Neural cell (in vitro differentiated cells): ENCODE results near the gene HNRNPM. TPM values are rescaled to one million over a fixed set of nuclear protein-coding genes. Genes with fewer than 3 reads are reported as not detected.

Experiments
- H2AFZ ChIP-seq: fragments of 200-600, 300-800 bp; sonication (generic), shearing (Covaris generic); 2 replicates; pipeline ENCODE4 v1.6.0; 2014; ENCODE audit warnings: low read depth, mild to moderate bottlenecking, antibody characterized with exemption, low read length, moderate library complexity
- H3F3A ChIP-seq: fragments of 200-600 bp; shearing (Covaris generic); 2 replicates; pipeline ENCODE4 v1.6.1; 2016; ENCODE audit warnings: mild to moderate bottlenecking, moderate library complexity, mixed read lengths, antibody characterized with exemption, low read length; ENCODE audit not compliant: insufficient read depth, poor library complexity, severe bottlenecking
- H3K27ac ChIP-seq: fragments of 200-600, 300-800 bp; sonication (generic), shearing (Covaris generic); 2 replicates; pipeline ENCODE4 v1.5.1; 2014; ENCODE audit warnings: mild to moderate bottlenecking, low read length, moderate library complexity
- H3K27me3 ChIP-seq: fragments of 300-800, 200-600 bp; sonication (generic), shearing (Covaris generic); 2 replicates; pipeline ENCODE4 v1.6.0; 2014; ENCODE audit warnings: mild to moderate bottlenecking, low read depth, low read length, moderate library complexity; ENCODE audit not compliant: insufficient read depth
- H3K36me3 ChIP-seq: fragments of 300-800, 200-600 bp; sonication (generic), shearing (Covaris generic); 2 replicates; pipeline ENCODE4 v1.5.1; 2014; ENCODE audit warnings: mild to moderate bottlenecking, antibody characterized with exemption, low read length, moderate library complexity; ENCODE audit not compliant: insufficient read depth
- H3K4me2 ChIP-seq: fragments of 300-800, 200-600 bp; sonication (generic), shearing (Covaris generic); 2 replicates; pipeline ENCODE4 v1.6.0; 2014; ENCODE audit warnings: mild to moderate bottlenecking, low read length
- H3K4me3 ChIP-seq: fragments of 300-800, 200-600 bp; sonication (generic), shearing (Covaris generic); 2 replicates; pipeline ENCODE4 v1.5.1; 2014; ENCODE audit warnings: mild to moderate bottlenecking, low read length, moderate library complexity
- H3K79me2 ChIP-seq: fragments of 200-600 bp; shearing (Covaris generic); replicated peaks from 2 replicates; pipeline ENCODE4 v1.6.0; 2014; ENCODE audit warnings: mild to moderate bottlenecking, low read length, moderate library complexity; ENCODE audit not compliant: insufficient read depth
- H3K9ac ChIP-seq: fragments of 300-800, 200-600 bp; sonication (generic), shearing (Covaris generic); 2 replicates; pipeline ENCODE4 v1.6.1; 2016; ENCODE audit warnings: mild to moderate bottlenecking, low read length, mixed read lengths
- H3K9me2 ChIP-seq: fragments of 200-600 bp; shearing (Covaris generic); 2 replicates; pipeline ENCODE4 v1.6.1; 2016; ENCODE audit warnings: mild to moderate bottlenecking, low read length, mixed read lengths; ENCODE audit not compliant: insufficient read depth
- H3K9me3 ChIP-seq: fragments of 200-600, 300-800 bp; sonication (generic), shearing (Covaris generic); 2 replicates; pipeline ENCODE4 v1.6.1; 2016; ENCODE audit warnings: mild to moderate bottlenecking, mixed run types, low read length, moderate library complexity, mixed read lengths
- H4K20me1 ChIP-seq: fragments of 200-600 bp; shearing (Covaris generic); 2 replicates; pipeline ENCODE4 v1.6.1; 2016; ENCODE audit warnings: mild to moderate bottlenecking, mixed run types; ENCODE audit not compliant: insufficient read depth
- EP300 ChIP-seq: fragments of 450-650 bp; conservative IDR thresholded peaks from 2 replicates; pipeline ENCODE4 v1.6.1; 2014; ENCODE audit warnings: antibody characterized with exemption, mild to moderate bottlenecking, moderate library complexity; ENCODE audit not compliant: poor library complexity, severe bottlenecking
- EZH2 ChIP-seq: fragments of 200-600, 300-800 bp; shearing (Covaris generic), sonication (generic); IDR thresholded peaks from 2 replicates; pipeline ENCODE4 v1.6.1; 2014; ENCODE audit warnings: antibody characterized with exemption, low read length, borderline replicate concordance, mild to moderate bottlenecking; ENCODE audit not compliant: insufficient read depth, poor library complexity, severe bottlenecking
- MXI1 ChIP-seq: fragments of 450-650 bp; conservative IDR thresholded peaks from 2 replicates; pipeline ENCODE4 v1.6.1; 2014; ENCODE audit warnings: antibody characterized with exemption, mild to moderate bottlenecking; ENCODE audit not compliant: poor library complexity, severe bottlenecking
- POLR2AphosphoS5 ChIP-seq: IDR thresholded peaks from 2 replicates; pipeline ENCODE4 v1.6.1; 2012
- RAD21 ChIP-seq: fragments of 450-650 bp; conservative IDR thresholded peaks from 2 replicates; pipeline ENCODE4 v1.6.1; 2014; ENCODE audit warnings: antibody characterized with exemption, mild to moderate bottlenecking, moderate library complexity
- SMC3 ChIP-seq: fragments of 450-650 bp; conservative IDR thresholded peaks from 2 replicates; pipeline ENCODE4 v1.6.1; 2014; ENCODE audit warnings: antibody characterized with exemption, mild to moderate bottlenecking, moderate library complexity; ENCODE audit not compliant: poor library complexity
- TAF1 ChIP-seq: IDR thresholded peaks from 2 replicates; pipeline ENCODE4 v1.6.1; 2012; ENCODE audit warnings: low read depth
- polyA plus RNA-seq: library from polyadenylated mRNA; depleted of rRNA; stranded (reverse); fragments of >200 nt; gene quantifications from 2 replicates; pipeline ENCODE4 v1.2.3, GENCODE V29; 2014
- TF ChIP-seq, protein P1 (sequence below): IDR thresholded peaks from 2 replicates; pipeline ENCODE4 v1.6.1; 2012; ENCODE audit warnings: borderline replicate concordance
- TF ChIP-seq, protein P2 (sequence below): fragments of 450-650 bp; IDR thresholded peaks from 2 replicates; pipeline ENCODE4 v1.5.1; 2014; ENCODE audit warnings: antibody characterized with exemption, mild to moderate bottlenecking, moderate library complexity; ENCODE audit not compliant: poor library complexity, severe bottlenecking

HNRNPM gene
- polyA plus RNA-seq, 1 donor from 2014 or later, result 91.7 TPM

DNA sequence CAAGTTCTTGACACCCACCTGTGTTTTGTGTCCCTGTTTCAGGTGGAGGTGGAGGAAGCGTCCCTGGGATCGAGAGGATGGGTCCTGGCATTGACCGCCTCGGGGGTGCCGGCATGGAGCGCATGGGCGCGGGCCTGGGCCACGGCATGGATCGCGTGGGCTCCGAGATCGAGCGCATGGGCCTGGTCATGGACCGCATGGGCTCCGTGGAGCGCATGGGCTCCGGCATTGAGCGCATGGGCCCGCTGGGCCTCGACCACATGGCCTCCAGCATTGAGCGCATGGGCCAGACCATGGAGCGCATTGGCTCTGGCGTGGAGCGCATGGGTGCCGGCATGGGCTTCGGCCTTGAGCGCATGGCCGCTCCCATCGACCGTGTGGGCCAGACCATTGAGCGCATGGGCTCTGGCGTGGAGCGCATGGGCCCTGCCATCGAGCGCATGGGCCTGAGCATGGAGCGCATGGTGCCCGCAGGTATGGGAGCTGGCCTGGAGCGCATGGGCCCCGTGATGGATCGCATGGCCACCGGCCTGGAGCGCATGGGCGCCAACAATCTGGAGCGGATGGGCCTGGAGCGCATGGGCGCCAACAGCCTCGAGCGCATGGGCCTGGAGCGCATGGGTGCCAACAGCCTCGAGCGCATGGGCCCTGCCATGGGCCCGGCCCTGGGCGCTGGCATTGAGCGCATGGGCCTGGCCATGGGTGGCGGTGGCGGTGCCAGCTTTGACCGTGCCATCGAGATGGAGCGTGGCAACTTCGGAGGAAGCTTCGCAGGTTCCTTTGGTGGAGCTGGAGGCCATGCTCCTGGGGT is 41.0 kb downstream of the HNRNPM start:
- Histone ChIP-seq H3K36me3 (peaks cover 12% of the 10 kb centered on the region), H3K4me2 (no peak overlapping the region), H3K4me3 (no peak overlapping the region), H3K9ac (no peak overlapping the region), H3K27ac (no peak overlapping the region), H4K20me1 (peaks cover 12% of the 10 kb centered on the region), H3F3A (no peaks in the 10 kb centered on the region), H3K9me2 (no peaks in the 10 kb centered on the region), H3K79me2 (peaks cover 8% of the 10 kb centered on the region), H2AFZ (no peak overlapping the region), H3K27me3 (no peaks in the 10 kb centered on the region), H3K9me3 (no peaks in the 10 kb centered on the region)
- TF ChIP-seq TAF1, result no peak
- TF ChIP-seq, protein P1, sequence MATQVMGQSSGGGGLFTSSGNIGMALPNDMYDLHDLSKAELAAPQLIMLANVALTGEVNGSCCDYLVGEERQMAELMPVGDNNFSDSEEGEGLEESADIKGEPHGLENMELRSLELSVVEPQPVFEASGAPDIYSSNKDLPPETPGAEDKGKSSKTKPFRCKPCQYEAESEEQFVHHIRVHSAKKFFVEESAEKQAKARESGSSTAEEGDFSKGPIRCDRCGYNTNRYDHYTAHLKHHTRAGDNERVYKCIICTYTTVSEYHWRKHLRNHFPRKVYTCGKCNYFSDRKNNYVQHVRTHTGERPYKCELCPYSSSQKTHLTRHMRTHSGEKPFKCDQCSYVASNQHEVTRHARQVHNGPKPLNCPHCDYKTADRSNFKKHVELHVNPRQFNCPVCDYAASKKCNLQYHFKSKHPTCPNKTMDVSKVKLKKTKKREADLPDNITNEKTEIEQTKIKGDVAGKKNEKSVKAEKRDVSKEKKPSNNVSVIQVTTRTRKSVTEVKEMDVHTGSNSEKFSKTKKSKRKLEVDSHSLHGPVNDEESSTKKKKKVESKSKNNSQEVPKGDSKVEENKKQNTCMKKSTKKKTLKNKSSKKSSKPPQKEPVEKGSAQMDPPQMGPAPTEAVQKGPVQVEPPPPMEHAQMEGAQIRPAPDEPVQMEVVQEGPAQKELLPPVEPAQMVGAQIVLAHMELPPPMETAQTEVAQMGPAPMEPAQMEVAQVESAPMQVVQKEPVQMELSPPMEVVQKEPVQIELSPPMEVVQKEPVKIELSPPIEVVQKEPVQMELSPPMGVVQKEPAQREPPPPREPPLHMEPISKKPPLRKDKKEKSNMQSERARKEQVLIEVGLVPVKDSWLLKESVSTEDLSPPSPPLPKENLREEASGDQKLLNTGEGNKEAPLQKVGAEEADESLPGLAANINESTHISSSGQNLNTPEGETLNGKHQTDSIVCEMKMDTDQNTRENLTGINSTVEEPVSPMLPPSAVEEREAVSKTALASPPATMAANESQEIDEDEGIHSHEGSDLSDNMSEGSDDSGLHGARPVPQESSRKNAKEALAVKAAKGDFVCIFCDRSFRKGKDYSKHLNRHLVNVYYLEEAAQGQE, result no peak
- TF ChIP-seq EZH2, result no peak
- no peak for TF ChIP-seq EP300
- TF ChIP-seq SMC3, result no peak
- no peak for TF ChIP-seq RAD21
- TF ChIP-seq, protein P2, sequence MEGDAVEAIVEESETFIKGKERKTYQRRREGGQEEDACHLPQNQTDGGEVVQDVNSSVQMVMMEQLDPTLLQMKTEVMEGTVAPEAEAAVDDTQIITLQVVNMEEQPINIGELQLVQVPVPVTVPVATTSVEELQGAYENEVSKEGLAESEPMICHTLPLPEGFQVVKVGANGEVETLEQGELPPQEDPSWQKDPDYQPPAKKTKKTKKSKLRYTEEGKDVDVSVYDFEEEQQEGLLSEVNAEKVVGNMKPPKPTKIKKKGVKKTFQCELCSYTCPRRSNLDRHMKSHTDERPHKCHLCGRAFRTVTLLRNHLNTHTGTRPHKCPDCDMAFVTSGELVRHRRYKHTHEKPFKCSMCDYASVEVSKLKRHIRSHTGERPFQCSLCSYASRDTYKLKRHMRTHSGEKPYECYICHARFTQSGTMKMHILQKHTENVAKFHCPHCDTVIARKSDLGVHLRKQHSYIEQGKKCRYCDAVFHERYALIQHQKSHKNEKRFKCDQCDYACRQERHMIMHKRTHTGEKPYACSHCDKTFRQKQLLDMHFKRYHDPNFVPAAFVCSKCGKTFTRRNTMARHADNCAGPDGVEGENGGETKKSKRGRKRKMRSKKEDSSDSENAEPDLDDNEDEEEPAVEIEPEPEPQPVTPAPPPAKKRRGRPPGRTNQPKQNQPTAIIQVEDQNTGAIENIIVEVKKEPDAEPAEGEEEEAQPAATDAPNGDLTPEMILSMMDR, result no peak
- no peak for TF ChIP-seq MXI1
- TF ChIP-seq POLR2AphosphoS5, result no peak

DNA sequence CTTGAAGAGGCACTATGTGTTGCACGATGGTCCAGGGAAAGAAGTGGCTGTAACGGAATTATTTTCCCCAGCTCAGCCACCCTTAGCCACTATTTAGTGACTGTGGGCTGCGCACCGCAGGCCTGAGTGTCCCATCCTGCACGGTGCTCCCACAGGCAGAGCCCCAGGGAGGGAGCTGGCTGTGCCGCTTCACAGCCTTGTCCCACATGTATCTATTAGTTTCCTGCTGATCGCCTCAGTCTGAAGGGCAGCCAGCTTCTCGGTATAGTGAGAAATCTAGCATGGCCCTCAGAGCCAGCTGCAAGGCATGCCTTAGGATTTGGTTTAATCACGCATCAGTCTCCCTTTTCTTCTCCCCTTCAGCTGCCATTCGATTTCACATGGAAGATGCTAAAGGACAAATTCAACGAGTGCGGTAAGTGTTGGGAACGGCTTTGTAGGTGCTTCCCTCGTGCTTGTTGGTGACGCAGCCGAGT is 41.9 kb downstream of the HNRNPM start:
- Histone ChIP-seq H4K20me1 (peaks cover 8% of the 10 kb centered on the region), H3K9ac (no peak overlapping the region)

More for the DNA sequence above, 41.9 kb downstream of the HNRNPM start:
- Histone ChIP-seq H3K27ac (no peak overlapping the region), H3K36me3 (peaks cover 12% of the 10 kb centered on the region), H3K9me2 (no peaks in the 10 kb centered on the region), H3K4me2 (no peak overlapping the region), H3K27me3 (no peaks in the 10 kb centered on the region), H3K4me3 (no peak overlapping the region), H2AFZ (no peak overlapping the region), H3K79me2 (peaks cover 3% of the 10 kb centered on the region), H3F3A (no peaks in the 10 kb centered on the region), H3K9me3 (no peaks in the 10 kb centered on the region)
- no peak for TF ChIP-seq TAF1
- no peak for TF ChIP-seq MXI1
- TF ChIP-seq EZH2, result no peak
- TF ChIP-seq SMC3, result no peak
- no peak for TF ChIP-seq RAD21
- TF ChIP-seq, protein P1, result no peak
